GM19468 (cell line): ENCODE measurements around the gene ALDH1A1.

ENCODE experiments used
- ATAC-seq: cut with Tn5 transposase; IDR thresholded peaks from one replicate; pipeline ENCODE4 v1.9.1; 2021; ENCODE audit warnings: mild to moderate bottlenecking, moderate library complexity, moderate number of reproducible peaks; ENCODE audit not compliant: unreplicated experiment; ENCODE audit errors: extremely low read depth

ALDH1A1 gene

DNA sequence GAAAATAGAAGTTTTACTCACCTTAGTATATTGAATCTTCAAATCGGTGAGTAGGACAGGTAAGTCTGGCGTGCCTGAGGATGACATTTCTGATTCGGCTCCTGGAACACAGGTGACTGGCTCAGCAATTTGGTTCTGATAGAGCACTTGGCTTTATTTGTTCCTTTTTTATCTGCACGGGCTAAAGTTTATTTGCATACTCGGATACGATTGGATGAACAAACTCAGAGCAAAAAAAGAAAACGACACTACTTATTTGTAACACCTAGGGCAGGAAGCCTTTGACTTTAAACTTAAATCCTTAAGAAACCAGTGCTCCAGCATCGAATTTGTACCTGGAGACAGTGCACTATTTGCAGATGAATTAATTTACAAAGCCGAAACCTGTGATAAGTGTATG is at the start of gene ALDH1A1:
ALDH1A1 (minus strand) TSS at position 140 of the 400 bp plus-strand sequence; CDS start at position 87, 53 bp downstream.
- ATAC-seq: no peak

DNA sequence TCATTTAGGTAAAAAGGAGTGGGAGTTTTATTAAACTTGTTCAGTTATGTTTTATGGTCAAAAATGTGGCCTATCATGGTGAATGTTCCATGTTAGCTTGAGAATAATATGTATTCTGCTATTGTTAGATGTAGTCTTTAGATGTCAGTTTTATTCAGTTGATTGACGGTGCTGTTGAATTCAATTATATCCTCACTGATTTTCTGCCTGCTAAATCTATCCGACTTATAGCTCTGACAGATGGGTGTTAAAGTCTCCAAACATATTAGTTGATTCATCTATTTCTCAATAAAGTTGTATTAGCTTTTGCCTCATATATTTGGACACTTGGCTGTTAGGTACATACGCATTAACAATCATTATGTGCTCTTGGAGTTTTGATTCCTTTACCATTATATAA is 49.0 kb upstream of the ALDH1A1 start:
- no peak for ATAC-seq

DNA sequence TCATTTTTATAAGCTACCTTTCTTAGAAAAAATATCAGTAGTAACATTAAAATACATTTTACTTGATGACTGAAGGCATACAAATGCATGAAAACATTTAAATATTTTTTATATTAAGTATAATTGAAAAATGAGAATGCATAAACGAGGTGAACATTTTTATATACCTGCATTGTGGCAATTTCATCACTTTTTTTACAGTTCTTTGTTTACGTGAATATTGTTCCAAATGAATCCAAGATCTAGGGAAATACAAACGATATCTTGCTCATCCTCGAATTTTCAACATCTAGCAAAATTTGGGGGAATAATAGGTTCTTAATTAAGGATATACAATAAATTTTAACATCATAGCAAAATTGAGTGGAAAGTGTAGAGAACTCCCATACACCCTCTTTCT is 45.5 kb upstream of the ALDH1A1 start:
- ATAC-seq: no peak

DNA sequence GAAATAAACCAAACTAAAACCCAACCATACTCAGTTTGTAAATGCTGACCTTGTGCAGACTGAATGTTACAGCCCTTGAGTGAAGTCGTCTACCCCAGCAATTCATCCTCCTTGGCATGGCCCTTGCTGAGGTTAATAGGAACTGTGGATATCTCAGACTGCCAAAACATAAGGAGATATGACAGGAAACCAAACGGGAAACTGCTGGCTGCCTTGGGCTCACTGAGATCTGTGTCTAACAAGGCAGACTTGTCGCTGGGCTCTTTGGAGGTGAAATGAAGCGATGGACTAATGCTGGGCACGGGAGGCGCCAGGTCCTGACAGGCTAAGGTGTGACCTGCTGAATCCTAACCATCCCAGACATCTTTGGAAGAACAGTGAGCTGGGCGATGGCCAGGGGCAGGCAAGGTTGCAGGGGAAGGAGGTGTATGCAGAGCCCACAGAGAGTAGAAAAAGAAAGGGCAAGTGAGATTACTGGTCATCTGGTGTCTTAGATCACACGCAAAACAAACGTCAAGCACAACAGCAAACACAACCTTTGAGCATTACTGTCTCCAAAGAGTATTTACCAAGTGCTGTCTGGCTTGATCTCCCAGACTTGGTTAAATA is 44.6 kb upstream of the ALDH1A1 start:
- no peak for ATAC-seq

DNA sequence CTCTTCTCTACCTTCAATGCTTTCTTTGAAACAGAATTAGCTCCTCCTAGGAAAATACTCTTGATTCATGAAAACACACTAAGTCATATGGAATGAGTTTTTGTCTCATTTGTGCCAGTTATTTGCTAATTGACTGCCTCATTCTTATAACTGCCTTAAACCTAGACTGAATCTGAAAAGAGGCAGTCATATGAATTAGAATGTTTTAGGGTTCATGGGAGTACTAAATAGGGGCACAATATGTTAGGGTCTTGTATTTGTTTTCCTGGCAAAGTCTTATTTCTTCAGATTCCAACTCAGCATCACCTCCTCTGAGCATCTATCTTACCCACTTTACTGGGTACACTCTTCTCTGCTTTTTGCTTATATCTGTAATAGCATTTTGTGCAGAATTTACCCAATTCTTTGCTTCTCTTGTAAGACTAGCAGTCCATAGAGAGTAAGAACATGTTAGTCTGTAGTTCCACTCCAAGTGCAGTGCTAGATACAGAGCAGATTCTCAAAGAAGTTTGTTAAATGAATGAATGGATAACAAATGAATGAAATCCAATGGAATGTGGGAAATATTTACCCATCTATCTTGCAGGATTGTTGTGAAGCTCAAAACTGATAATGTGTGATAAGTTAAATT is 43.9 kb upstream of the ALDH1A1 start:
- no peak for ATAC-seq

DNA sequence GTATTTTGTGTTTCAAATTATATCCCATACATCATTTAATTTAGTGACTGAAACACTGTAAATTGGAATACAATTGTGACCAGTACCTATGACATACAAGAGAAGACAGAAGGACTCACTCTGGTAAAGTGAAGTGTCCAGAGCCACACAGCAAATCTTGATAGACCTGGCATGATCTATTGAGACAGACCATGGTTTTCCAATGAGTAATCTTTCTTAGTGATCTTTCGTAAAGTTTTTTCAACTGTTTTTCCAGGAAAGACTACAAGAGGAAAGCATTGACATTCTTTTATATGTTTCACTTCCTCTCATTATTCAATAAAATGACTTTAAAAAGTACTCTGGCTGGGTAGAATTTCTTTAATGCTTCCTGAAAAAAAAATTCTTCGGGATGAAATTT is 43.3 kb upstream of the ALDH1A1 start:
- no peak for ATAC-seq

DNA sequence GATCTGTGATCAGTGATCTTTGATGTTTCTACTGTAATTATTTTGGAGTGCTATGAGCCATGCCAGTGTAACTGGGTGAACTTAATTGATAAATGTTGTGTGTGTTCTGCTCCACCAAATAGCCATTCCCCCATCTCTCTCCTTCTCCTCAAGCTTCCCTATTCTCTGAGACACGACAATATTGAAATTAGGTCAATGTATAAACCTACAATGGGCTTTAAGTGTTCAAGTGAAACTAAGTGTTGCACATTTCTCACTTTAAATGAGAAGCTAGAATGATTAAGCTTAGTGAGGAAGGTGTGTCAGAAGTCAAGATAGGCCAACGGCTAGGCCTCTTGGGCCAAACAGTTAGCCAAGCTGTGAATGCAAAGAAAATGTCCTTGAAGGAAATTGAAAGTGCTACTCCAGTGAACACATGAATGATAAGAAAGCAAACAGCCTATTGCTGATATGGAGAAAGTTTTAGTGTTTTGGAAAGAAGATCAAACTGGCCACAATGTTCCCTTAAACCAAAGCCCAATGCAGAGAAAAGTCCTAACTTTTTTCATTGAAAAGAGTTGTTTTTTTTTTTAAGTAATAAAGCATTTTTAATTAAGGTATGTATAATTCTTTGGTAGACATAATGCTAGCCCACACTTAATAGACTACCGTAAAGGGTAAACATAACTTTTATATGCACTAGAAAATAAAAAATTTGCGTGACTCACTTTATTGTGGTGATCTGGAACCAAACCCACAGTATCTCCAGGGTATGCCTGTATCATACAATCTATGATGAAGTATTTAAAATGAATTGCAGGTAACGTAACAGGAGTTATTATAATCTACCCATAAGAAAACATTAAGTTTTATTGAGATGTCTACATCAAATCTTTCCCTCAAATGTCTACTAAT is 42.5 kb upstream of the ALDH1A1 start:
- ATAC-seq: no peak

DNA sequence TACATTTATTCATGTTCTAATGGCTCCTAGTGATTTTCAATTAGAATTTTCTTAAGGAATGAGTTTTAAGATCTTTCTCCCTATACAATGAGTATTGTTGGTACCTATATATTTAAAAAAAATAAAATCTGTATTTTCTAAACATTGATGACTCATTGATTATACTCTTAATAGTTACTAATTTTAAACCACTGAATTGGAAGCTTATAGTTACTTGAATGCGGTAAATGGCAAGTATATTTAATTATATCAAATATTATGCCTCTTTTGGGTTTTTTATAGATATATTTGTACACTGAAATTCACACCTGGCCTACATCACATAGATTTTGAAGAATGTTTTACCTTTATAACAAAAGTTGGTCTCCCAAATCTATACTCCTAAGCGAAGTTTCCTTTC is 38.9 kb upstream of the ALDH1A1 start:
- ATAC-seq: no peak

DNA sequence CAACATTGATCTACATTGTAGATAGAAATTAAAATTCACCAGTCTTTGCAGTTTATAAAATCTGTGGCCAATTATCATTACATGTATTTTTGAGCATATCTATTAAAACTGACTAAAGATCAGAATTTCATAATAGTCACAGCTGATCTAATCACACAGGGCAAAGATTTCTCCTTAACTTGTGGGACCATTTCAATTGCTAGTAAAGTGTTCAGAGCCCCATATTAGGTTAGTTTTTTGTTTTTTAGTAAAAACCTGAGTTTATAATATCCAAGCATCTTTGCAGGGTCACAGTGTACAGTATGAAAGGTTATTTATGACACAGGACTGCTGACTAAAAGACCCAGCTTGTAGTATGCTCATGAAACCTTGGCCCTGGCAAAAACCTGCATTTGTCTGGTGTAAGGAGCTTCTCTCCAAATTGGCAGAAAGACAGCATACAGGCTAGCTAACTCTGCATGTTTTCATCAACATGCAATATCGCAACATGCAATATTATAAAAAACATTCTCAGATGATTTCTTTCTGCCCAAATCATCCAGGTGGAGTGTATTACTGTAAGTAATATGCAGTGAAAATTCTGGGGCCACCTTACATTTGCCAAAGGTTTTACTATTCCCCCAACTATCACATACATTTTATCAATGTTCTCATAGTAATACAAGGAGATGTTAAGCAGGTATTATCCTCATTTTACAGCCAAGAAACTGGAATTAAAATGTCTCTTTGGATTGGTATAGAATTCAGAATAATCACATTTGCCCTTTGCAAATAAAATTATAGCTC is 37.7 kb upstream of the ALDH1A1 start:
- ATAC-seq: no peak

DNA sequence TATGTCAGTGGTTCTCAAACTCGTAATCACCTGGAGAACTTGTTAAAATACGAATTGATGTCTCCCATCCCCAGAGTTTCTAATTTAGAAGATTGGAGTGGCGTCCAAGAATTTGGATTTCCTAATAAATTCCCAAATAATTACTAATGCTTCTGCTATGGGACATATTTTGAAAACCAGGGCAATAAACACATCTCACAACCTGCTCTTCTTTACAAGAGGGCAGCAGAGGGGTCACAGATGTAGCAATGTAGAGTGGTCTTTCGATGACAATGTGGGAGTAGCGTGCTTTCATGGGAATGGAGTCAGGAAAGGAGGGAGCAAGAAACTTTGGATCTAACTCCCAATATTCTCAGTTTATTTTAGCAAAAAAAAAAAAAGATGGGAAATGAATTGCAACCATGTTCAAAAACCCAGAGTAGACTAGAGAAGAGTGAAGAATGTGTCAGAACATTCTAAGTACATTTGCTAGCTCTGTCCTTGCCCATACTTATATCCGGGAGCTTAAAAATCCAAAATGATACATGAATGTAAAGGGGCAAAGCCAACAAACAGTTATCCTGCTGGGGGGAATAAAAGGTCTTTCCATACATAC is 33.8 kb upstream of the ALDH1A1 start:
- no peak for ATAC-seq

DNA sequence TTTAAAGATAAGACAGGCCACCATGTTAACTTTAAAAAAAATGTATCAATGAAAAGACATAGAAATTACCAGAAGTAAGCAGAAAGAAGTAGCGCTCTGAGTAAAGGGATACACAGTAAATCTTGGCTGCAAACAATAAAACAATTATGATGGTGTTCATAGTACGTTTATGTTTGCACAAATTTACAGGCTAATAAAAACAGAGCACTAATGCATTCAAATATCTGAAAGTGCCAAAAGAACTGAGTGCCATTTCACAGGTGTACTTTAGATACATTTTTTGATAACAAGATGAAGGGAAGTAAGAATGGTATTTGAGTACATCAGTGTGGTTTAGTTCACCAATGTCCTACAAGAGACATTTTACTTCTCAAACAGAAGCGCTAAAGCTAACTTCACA is 32.9 kb upstream of the ALDH1A1 start:
- no peak for ATAC-seq

DNA sequence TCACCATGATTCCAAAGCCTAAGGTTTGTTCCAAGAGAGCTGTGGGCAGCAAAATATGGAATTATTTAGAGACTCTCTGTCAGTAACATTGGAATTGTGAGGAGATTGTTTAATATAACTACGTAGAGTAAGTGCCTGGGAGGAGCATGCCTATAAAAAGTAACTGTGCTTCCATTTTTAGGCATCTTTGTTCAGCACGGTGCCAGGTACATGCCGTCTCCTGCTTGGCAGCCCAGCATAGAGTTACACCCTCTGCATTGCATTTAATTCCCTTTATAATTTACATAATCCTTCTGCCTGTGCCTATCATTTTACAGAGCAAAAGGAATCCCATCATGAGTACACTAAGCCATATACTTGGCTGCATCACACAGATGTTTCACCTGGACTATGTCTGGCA is 32.1 kb upstream of the ALDH1A1 start:
- ATAC-seq: no peak

DNA sequence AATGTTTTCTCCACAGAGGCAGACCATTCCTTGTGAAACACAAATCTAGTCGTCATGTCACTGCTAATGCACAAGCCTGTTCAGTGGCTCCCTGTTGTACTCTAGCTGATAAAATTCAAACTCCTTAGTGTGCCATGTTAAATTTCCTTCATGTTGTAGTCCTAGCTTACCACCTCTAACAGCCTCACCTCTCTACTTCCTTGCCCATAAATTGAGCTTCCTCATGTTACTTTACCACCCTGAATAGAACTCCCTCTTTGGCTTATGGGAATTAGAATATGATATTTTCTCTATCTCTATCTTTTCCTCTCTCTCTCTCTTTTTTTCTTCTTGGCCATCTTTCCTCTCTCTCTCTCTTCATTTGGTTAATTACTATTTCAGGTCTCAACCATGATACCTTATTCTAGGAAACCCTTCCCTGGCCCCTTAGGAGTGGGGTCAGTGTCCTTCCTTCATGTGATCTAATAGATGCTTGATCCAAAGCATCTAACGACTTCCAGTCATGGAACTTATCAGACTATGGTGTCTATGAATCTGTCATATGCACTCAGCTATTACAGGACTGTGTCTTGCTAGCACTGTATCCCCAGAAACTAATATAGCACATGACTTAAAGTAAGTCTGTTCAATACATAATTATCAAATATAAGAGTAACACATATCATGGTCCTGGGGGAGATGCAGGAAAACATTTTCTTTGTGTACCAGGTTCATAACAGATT is 31.5 kb upstream of the ALDH1A1 start:
- no peak for ATAC-seq

DNA sequence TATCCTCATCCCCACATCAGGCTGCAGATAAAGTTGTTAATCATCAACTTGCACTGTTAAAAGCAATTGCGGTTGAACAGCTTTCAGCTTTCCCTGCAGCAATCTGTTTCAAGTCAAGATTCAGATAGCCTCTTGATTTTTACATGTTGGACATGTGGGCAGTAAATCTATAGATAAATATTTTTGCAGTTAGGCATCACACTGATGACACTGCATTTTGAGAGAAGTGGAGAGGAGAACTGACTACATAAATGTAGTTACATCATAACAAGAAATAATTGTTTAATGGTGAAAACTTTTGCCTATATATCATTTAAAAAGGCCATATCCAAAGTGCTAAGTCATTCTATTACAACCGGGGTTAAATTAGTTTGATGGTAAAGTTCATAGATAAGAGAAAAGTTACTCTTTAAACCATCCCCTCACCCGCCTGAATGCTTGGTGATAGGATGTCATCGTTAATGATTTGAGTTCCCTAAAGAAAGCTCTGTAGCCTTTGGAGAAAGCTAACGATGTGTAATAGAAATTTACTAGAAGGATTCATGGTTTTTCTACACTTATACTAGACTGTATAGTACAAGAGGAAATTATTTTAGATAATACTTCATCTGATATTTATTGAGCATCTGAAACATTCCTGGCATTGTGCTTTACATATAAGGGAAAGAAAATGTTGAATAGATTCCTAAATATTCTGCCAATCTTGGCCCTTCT is 30.8 kb upstream of the ALDH1A1 start:
- ATAC-seq: no peak

DNA sequence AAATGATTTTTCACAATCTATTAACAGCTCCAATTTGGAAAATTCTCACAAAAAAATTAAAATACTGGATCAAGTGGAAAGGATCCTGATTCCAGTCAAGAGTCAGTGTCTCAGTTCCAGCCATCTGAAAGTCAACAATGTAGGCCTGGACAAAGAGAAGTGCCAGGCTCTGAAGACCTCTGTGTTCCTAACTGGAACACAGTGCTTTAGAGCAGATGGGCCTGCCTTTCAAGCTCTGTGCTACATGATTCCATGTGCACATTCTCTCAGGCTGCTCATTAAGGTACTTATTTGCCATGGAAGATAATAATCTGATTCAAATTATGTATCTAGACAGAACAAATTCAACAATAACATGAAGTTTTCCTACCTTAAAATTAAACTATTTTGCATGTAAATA is 30.2 kb upstream of the ALDH1A1 start:
- ATAC-seq: no peak

DNA sequence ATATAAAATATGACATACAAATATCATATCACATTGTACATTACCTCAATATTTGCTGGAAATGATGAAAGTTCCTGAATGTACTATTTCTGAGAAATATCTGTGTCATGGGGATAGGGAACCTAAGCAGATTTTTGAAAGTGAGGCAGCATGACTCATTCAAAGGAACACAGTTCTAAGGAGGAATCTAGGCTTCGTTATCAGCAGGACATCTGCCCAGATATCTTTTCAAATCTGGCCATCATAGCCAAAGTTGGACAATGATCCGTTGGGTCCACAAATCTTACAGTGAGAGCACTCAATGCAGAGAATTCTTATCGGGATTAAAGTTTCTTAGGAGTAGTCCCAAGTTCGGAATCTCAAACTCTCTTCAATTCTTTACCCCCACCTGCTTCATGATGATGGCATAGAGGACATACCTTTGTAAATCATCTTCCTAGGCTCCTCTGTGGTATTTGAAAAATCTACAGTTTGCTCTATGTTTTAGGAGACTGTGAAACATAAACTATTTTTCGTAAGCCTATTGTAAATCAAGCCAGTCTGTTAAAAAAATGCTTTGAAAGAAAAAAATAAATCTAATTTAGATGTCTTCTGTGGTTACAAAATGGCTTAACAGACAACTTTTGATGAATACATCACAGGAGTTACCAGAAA is 29.4 kb upstream of the ALDH1A1 start:
- ATAC-seq: no peak

DNA sequence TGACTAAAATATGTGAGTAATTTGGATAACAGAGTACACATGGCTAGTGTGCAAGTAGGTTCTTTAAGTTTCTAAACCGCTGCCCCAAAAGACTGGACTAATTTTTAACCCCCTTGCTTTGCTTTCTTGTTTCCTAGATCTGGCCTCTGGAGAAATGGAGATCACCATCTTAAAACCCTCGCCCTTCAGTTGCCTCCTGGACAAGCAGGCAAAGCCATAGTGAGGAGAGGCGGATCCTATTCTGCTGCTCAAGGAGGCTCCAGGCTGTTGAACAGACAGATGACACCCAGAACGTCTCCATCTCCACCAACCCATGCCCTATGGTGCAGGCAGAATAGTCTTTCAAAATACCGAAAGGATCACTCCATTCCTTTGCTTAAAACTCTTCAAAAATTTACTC is 28.6 kb upstream of the ALDH1A1 start:
- ATAC-seq: no peak

DNA sequence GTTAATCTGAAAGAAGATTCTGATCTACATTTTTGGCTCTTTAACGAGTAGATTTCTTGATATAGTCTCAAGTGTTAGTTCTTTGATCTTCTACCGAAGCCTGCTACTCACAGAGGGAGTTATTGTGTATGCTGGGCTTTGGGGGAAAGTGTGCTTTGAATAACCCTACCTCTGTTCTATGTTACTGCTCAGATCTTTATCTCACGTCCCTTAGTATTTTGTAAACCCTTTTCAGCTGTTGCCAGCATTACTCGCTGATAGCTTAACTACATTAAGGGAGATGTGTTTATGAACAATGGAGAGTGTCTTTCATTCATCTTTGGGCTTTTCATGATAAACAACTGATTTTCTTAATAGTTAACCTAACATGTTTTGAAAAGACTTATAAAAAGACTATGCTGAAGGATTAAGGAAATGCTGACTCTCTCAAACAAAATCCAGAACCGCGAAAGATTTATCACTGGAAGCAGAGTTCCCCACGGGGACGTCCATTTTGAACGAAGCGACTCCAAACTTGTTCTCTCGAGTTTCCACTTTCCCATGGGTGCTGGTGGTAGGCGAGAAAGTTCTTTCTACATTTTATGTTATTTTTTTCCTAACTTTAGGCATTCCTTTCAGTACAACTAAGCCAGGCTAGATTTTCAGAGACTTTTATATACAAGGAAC is 27.9 kb upstream of the ALDH1A1 start:
- ATAC-seq: no peak
